ENCODE measurements around the gene CA10. TPM values are rescaled to one million over a fixed set of nuclear protein-coding genes. Genes with fewer than 3 reads are reported as not detected.

The CA10 gene
- total RNA-seq, 1 experiment from 2014 or later, result 0.46 TPM

DNA sequence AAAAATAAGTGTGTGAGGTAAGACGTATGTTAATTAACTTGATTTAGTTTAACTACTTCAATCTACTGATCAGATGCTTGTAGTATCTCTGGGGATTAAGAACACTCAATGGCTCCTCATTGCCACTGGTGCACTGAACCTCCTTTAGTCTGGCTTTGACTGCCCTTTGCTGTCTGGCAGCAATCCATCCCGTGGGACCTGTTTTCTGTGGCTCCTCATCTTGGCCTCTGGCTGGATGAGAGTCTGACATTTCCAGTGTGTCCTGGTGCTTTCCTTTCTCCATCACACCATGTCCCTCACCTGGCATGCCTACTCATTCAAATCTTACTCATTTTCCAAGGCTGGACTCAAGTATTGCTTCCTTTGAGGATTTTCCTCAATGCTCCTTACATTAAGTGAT, 212.2 kb downstream of the CA10 start:
- no peak overlapping the region for H3K4me3 Mint-ChIP-seq
- Histone ChIP-seq H3K4me2 (ENCODE audit: insufficient read depth, insufficient read length, low read length) (no peak overlapping the region), H3K4ac (ENCODE audit: low read depth, low read length) (no peak overlapping the region), H2AK5ac (ENCODE audit: insufficient read length, low read length) (no peak overlapping the region), H4K91ac (ENCODE audit: insufficient read length, low read depth, low read length) (no peak overlapping the region), H3K4me1 (ENCODE audit: insufficient read depth, low read length) (no peaks in the 10 kb centered on the region; the same call in 1 of the 2 replicates), H3K9me3 (ENCODE audit: control insufficient read depth, low read depth, low read length) (no peaks in the 10 kb centered on the region), H4K20me1 (ENCODE audit: control insufficient read depth, insufficient read depth, insufficient read length) (no peaks in the 10 kb centered on the region), H2BK12ac (ENCODE audit: insufficient read length, low read depth, low read length) (no peak overlapping the region), H2BK5ac (ENCODE audit: insufficient read length, low read length) (no peak overlapping the region), H2BK15ac (ENCODE audit: low read depth, low read length) (no peak overlapping the region), H3K27ac (ENCODE audit: insufficient read length, low read depth, low read length) (no peak overlapping the region), H3K27me3 (ENCODE audit: insufficient read depth, low read length) (no peaks in the 10 kb centered on the region), H3K18ac (ENCODE audit: insufficient read length, low read depth, low read length) (no peak overlapping the region), H2BK20ac (ENCODE audit: low read depth, low read length, poor library complexity, severe bottlenecking) (no peak overlapping the region), H3T11ph (ENCODE audit: low read length) (no peak overlapping the region), H4K8ac (replicated peaks; ENCODE audit: insufficient read length, low read depth, low read length) (no peak overlapping the region), H3K9ac (ENCODE audit: extremely low read depth, insufficient read length, low read length) (no peak overlapping the region), H2AFZ (ENCODE audit: low read length) (no peak overlapping the region), H3K23me2 (ENCODE audit: insufficient read length, low read depth, low read length, poor library complexity, severe bottlenecking) (no peaks in the 10 kb centered on the region), H2BK120ac (ENCODE audit: low read depth, low read length, poor library complexity, severe bottlenecking) (no peak overlapping the region), H3K79me1 (ENCODE audit: insufficient read depth, low read depth, low read length, poor library complexity, severe bottlenecking) (no peaks in the 10 kb centered on the region), H3K79me2 (ENCODE audit: insufficient read depth, low read length) (no peaks in the 10 kb centered on the region), H3K23ac (ENCODE audit: insufficient read length, low read depth, low read length) (no peak overlapping the region), H4K5ac (ENCODE audit: insufficient read length, low read depth, low read length) (no peak overlapping the region), H3K14ac (ENCODE audit: insufficient read depth, low read length) (no peak overlapping the region), H3K56ac (ENCODE audit: insufficient read length, low read depth, low read length) (no peak overlapping the region)
- peaks cover 4 to 7% of the 10 kb centered on the region in 2 experiments; a peak in 3 of 4 replicates for H3K4me1 Mint-ChIP-seq
- TF ChIP-seq, protein P1, sequence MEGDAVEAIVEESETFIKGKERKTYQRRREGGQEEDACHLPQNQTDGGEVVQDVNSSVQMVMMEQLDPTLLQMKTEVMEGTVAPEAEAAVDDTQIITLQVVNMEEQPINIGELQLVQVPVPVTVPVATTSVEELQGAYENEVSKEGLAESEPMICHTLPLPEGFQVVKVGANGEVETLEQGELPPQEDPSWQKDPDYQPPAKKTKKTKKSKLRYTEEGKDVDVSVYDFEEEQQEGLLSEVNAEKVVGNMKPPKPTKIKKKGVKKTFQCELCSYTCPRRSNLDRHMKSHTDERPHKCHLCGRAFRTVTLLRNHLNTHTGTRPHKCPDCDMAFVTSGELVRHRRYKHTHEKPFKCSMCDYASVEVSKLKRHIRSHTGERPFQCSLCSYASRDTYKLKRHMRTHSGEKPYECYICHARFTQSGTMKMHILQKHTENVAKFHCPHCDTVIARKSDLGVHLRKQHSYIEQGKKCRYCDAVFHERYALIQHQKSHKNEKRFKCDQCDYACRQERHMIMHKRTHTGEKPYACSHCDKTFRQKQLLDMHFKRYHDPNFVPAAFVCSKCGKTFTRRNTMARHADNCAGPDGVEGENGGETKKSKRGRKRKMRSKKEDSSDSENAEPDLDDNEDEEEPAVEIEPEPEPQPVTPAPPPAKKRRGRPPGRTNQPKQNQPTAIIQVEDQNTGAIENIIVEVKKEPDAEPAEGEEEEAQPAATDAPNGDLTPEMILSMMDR (conservative IDR thresholded peaks at IDR 0.05), result no peak
- WGBS (ENCODE audit: extremely low coverage, insufficient read length, low lambda C conversion rate), result no CpG with 5 or more reads among the region's 2 CpGs
- no peak overlapping the region for H3K27ac Mint-ChIP-seq
- no peaks in the 10 kb centered on the region; a peak in 1 of 5 replicates for H3K9me3 Mint-ChIP-seq
- H3K36me3 Mint-ChIP-seq (ENCODE audit: insufficient read depth in 1 of 3, low read depth in 3 of 3), result no peaks in the 10 kb centered on the region
- no peaks in the 10 kb centered on the region for H3K27me3 Mint-ChIP-seq (ENCODE audit: low read depth)
- DNase-seq, result no peak

Measured in H9 (cell line).